ENCODE data around the gene ANK3. TPM values are rescaled to one million over a fixed set of nuclear protein-coding genes. Genes with fewer than 3 reads are reported as not detected.

ANK3 gene
- total and polyA plus RNA-seq, 10 donors, result 2.0 to 133 (median 62.9) TPM

DNA sequence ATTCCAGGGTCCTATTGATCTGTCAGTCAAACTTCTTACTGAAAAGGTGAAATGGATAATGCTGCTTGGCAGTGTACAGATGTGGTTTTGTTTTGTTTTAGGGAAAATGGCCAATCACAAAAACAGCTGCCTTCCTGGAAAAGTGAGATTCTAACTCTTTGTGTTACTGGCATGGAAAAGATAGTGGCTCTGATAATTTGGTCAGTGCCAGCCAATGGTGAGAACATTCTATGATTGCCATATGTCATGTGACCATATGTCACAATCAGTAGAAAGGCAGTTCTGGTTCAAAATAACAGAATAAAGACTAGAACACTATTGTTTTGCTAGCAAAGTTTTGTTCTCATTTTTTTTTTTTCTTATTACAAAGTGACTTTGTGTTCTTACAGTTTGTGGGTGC, 344.1 kb downstream of the ANK3 start:
- H3K27ac ChIP-seq, result no peak overlapping the region
- H3K4me3 ChIP-seq, result no peak overlapping the region
- intact Hi-C loops (cut with DNase I; ENCODE audit: low total_unique reads), result no loop called here
- DNase-seq, result no peak
- no peaks in the 10 kb centered on the region for H3K27me3 ChIP-seq (replicated peaks in 1 of 7)
- peaks cover 0 to 14% (median 3%) of the 10 kb centered on the region in 6 donors for H3K4me1 ChIP-seq
- TF ChIP-seq POLR2AphosphoS5 (IDR thresholded peaks at IDR 0.05), result no peak
- no peak for TF ChIP-seq POLR2A (IDR thresholded peaks at IDR 0.05)
- TF ChIP-seq, protein P1, sequence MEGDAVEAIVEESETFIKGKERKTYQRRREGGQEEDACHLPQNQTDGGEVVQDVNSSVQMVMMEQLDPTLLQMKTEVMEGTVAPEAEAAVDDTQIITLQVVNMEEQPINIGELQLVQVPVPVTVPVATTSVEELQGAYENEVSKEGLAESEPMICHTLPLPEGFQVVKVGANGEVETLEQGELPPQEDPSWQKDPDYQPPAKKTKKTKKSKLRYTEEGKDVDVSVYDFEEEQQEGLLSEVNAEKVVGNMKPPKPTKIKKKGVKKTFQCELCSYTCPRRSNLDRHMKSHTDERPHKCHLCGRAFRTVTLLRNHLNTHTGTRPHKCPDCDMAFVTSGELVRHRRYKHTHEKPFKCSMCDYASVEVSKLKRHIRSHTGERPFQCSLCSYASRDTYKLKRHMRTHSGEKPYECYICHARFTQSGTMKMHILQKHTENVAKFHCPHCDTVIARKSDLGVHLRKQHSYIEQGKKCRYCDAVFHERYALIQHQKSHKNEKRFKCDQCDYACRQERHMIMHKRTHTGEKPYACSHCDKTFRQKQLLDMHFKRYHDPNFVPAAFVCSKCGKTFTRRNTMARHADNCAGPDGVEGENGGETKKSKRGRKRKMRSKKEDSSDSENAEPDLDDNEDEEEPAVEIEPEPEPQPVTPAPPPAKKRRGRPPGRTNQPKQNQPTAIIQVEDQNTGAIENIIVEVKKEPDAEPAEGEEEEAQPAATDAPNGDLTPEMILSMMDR (IDR thresholded peaks at IDR 0.05 in 8 of 11, conservative IDR thresholded peaks at IDR 0.05 in 3 of 11), result no peak
- H3K36me3 ChIP-seq, result no peaks in the 10 kb centered on the region
- no peaks in the 10 kb centered on the region for H3K9me3 ChIP-seq

DNA sequence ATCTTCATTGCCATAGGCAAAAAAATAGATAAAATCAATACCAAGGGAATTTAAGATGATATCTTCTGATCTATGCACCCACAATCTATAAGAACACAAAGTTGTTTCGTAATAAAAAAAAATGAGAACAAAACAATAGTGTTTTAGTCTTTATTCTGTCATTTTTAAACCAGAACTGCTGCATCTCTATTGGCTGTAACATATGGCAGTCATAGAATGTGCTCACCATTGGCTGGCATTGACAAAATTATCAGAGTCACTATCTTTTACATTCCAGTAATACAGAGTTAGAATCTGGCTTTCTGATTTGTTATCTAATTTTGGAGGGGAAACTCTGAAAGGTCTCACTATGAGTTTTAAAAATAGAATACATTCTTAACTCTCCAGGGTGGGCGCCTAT, 344.7 kb downstream of the ANK3 start:
- no peak overlapping the region for H3K4me3 ChIP-seq
- H3K36me3 ChIP-seq, result no peaks in the 10 kb centered on the region
- H3K27me3 ChIP-seq (replicated peaks in 1 of 7), result no peaks in the 10 kb centered on the region
- no peak for DNase-seq
- H3K27ac ChIP-seq, result no peak overlapping the region
- peaks cover 0 to 14% (median 3%) of the 10 kb centered on the region in 6 donors for H3K4me1 ChIP-seq
- TF ChIP-seq, protein P1 (IDR thresholded peaks at IDR 0.05 in 8 of 11, conservative IDR thresholded peaks at IDR 0.05 in 3 of 11), result no peak
- TF ChIP-seq POLR2AphosphoS5 (IDR thresholded peaks at IDR 0.05) (no peak), POLR2A (IDR thresholded peaks at IDR 0.05) (no peak)
- WGBS, 5 donors, result 83 to 96% (median 86%) methylated on average over 2 of the region's 2 CpGs
- H3K9me3 ChIP-seq, result no peaks in the 10 kb centered on the region
- intact Hi-C loops (cut with DNase I; ENCODE audit: low total_unique reads), result no loop called here

DNA sequence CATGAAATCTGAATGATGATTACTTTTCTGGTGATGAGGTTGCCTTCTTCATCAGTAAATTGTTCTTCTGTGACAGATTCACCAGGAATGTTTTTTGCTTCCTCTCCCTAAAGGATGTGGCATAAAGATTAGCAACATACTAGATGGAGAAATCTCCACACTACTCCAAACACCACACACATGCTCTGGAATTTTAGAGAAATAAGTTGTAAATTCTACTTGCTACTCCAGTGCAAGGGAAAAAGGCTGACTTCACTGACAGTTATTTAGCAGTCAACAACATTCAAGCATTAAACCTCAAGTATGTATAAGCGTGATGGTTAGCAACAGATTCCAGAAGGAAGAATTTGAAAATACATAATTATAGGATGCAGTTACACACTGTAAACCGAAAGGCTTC, 345.4 kb downstream of the ANK3 start:
- Histone ChIP-seq H3K4me1 (peaks cover 0 to 14% (median 3%) of the 10 kb centered on the region in 6 donors), H3K4me3 (no peak overlapping the region), H3K27me3 (replicated peaks in 1 of 7) (no peaks in the 10 kb centered on the region), H3K36me3 (no peaks in the 10 kb centered on the region), H3K9me3 (no peaks in the 10 kb centered on the region), H3K27ac (no peak overlapping the region)
- TF ChIP-seq, protein P1 (IDR thresholded peaks at IDR 0.05 in 8 of 11, conservative IDR thresholded peaks at IDR 0.05 in 3 of 11), result no peak
- intact Hi-C loops (cut with DNase I; ENCODE audit: low total_unique reads), result no loop called here
- no peak for DNase-seq
- WGBS, 5 donors, result 77 to 90% (median 85%) methylated on average over 2 of the region's 2 CpGs

DNA sequence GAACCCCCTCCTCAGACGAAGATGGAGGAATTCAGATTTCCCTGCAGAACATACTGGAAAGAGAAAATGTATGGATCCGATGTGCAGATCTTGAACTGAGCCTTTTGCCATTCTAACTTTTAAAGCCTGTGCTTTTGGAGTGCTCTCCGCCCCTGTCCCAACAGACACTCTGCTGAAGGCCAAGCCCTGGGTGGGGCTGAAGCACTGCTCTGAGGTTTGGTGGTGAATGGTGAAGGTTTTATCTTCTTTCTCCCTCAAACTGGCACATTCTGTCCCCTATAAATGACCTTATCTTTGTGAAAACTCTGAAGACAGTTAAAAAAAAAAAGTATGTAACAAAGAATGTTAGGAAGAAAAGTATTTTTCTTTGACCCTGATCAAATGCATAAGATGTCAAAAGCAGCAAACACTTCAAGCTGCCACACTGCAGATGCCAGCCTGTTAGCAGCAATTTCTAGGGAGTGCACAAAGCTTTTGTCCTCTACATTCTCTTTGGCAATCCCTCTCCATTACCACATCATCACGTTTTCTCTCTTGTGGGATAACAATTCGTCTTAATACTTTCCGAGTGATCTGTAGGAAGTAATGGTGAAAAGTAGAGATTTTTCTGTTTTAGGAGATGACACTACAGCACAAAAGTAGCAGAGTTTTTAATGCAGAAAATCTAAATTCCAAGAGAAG, 346.0 kb downstream of the ANK3 start:
- WGBS, 5 donors, result 67 to 79% (median 77%) methylated on average over 6 of the region's 6 CpGs
- H3K27ac ChIP-seq, result peak overlapping the region in 3 of 8 donors; percentile 1 to 13 (median 4)
- intact Hi-C loops (cut with DNase I; ENCODE audit: low total_unique reads), result no loop called here

More for the DNA sequence above, 346.0 kb downstream of the ANK3 start:
- DNase-seq, result no peak
- Histone ChIP-seq H3K27me3 (replicated peaks in 1 of 7) (no peaks in the 10 kb centered on the region), H3K36me3 (no peaks in the 10 kb centered on the region), H3K4me1 (peaks cover 0 to 14% (median 3%) of the 10 kb centered on the region in 6 donors), H3K4me3 (no peak overlapping the region), H3K9me3 (no peaks in the 10 kb centered on the region)
- TF ChIP-seq, protein P1 (IDR thresholded peaks at IDR 0.05 in 8 of 11, conservative IDR thresholded peaks at IDR 0.05 in 3 of 11), result no peak
- no peak for TF ChIP-seq POLR2AphosphoS5 (IDR thresholded peaks at IDR 0.05)
- no peak for TF ChIP-seq POLR2A (IDR thresholded peaks at IDR 0.05)

All from spleen (tissue), 11 donors.